Measurements from ENCODE around the gene CSMD2.
A peak's percentile ranks its signal among the peaks of the same experiment; 100 is the strongest.
"Not testable (repeated sequence)": the region's sequence is repeated elsewhere in the genome, so short reads cannot be mapped to it uniquely, and the experiment has no call there.

The CSMD2 gene

GRCh38 chr1:33512226-33513011 is 652.6 kb downstream of the CSMD2 start:
- DNase-seq: no peak

DNA sequence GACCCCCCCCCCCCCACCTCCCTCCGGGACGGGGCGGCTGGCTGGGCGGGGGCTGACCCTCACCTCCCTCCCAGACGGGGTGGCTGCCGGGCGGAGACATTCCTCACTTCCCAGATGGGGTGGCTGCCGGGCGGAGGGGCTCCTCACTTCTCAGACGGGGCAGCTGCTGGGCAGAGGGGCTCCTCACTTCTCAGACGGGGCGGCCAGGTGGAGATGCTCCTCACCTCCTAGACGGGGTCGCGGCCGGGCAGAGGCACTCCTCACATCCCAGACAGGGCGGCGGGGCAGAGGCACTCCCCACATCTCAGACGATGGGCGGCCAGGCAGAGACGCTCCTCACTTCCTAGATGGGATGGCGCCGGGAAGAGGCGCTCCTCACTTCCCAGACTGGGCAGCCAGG is 655.8 kb downstream of the CSMD2 start:
- DNase-seq: not testable (repeated sequence)

DNA sequence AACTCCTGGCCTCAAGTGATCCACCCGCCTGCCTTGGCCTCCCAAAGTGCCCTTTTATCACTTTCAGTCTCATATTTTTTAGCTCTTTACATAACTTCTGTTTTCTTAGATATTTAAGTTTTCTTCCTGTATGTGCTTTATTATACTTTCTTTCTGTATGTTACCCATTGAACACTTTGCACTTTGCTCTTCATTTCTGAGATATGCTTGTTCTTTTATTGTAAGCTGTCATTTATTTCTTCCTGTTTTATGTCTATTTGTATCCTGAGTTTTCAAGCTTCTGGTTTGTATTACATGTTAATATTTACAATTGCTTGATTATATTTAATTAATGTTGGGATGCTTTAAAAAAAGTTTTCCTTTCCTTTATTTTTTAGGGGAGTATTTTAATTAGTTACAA is 656.9 kb downstream of the CSMD2 start:
- DNase-seq: no peak

GRCh38 chr1:33507661-33508060 is 657.4 kb downstream of the CSMD2 start:
- no peak for DNase-seq

DNA sequence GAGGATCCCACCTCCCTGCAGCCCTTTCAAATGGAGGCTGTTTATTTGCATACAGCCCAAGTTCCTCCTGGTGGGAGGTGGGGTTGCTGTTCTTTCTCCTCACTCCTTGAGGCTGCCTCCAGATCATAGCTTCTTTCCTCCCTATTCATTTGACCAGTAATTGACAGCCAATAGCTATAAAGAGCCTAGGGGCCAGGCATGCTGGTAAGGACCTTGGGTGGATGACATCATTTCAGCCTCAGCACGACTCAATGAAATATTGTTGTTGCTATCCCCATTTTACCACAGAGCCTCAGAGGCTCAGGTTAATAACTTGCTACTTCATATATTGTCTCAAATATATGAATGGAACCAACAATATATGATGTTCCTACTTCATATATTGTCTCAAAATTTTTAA is 661.5 kb downstream of the CSMD2 start:
- DNase-seq: no peak

DNA sequence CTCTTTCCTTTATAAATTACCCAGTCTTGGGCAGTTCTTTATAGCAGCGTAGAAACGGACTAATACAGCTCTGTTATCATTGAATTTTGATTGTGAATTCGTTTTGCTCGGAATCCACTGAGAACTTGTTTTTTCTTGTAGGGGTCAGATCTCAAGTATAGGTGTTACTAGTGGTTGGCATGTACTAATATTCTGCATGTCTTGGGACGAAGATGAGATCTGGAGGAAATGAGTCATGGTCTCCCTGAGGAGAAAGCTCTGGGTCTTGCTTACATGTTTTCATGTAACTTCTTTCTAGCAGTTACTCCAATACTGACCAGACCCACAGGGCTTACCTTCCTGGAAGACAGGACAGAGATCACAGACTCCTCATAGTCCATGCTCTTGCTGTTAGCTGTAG is 662.3 kb downstream of the CSMD2 start:
- DNase-seq: no peak

- DNase-seq: no peak
Observed at GRCh38 chr1:33501774-33502173, 663.3 kb downstream of the CSMD2 start.

- no peak for DNase-seq
Observed at GRCh38 chr1:33501309-33501708, 663.7 kb downstream of the CSMD2 start.

DNA sequence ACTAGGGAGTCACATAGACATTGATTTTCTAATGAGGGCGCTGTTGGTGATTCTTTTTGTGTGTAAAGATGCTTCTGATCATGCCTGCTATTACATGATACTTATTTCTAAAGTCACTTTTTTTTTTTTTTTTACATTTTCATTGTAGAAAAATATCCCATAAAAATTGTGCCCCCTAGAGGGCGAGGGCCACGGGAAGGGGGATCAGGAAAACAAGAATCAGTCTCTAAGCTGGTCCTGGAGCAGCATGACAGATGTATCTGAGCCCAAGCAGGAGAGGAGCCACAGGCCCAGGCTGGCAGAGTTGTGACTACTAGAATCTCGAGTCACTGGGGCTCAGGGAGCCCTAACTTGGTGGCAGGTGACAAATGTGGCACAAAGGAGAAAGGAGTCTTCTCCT is 664.5 kb downstream of the CSMD2 start:
- DNase-seq: no peak

GRCh38 chr1:33497410-33497809 is 667.6 kb downstream of the CSMD2 start:
- DNase-seq: no peak

DNA sequence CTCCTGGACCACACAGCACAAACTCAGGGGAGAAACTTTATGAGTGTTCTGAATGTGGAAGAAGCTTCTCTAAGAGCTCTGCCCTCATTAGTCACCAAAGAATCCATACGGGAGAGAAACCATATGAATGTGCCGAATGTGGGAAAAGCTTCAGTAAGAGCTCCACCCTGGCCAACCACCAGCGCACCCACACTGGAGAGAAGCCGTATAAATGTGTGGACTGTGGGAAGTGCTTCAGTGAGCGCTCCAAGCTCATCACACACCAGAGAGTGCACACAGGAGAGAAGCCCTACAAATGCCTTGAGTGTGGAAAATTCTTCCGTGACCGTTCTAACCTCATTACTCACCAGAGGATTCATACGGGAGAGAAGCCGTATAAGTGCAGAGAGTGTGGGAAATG is 670.1 kb downstream of the CSMD2 start:
- DNase-seq: no peak

DNA sequence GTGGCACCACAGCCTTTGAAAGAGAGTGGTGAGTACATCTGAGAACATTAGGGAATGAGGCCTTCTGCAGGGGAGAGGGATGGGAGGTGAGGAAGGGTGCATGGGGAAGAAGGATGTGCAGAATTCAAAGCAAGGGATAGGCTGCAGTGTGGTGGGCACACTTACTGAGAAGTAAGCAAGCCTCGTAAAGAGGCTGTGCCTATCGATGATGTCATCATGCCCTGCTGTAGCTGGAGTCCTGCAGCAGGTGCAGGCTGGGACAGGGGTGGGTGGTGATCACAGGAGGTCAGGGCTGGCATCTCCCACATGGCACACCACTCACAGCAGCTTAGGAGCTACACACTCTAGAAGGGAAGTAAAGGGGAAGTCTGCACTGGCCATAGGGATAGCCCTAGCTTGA is 676.4 kb downstream of the CSMD2 start:
- no peak for DNase-seq

DNA sequence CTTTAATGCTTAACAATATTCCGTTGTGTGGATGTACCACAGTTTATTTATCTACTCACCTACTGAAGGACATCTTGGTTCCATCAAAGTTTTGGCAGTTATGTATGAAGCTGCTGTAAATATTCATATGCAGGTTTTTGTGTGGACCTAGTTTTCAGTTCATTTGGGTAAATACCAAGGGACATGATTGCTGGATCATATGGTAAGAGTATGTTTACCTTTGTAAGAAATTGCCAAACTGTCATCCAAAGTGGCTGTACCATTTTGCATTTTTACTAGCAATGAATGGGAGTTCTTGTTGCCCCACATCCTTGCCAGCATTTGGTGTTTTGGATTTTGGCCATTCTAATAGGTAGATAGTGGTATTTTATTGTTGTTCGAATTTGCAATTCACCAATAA is 682.6 kb downstream of the CSMD2 start:
- DNase-seq: no peak

DNA sequence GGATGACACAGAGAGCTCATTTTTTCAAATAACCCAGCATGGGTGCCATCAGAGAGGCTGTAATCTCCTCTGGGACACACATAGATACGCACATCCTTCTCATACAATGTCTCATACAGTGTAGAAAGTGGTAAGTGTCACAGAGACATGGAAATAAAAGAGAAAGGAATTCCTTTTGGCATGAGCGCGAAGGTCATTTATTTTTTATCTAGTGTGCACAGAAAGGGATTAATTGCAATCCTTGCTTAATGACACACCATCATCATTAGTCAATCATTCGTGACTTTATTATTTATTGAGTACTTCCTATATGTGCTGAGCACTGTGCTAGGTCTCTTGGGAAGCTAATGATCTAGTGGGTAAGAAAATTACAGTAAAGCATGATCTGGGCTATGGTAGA is 687.6 kb downstream of the CSMD2 start:
- DNase-seq: no peak

DNA sequence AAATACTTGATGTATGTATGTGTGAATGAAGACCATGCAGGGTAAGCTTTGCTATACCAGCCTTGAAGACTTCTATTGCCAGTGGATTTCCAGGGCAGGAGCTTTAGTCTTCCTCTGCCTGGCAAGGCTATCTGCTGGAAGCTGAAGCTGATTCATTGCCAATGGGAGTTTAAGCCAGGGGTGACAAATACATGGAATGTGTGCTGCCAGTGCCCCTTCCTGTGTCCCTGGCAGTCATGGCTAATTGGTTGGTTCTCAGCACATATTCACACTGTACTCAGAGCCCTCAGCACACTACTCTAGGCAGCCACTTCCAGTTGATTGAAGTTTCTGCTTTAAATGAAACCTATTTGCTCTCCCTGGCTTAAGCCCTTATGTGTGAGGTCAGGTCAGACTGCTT is 691.1 kb downstream of the CSMD2 start:
- DNase-seq: no peak

GRCh38 chr1:33472269-33472980 is 692.6 kb downstream of the CSMD2 start, which contains the start of gene ZSCAN20:
TSS of gene ZSCAN20 (plus strand) at chr1:33472645. CDS start at chr1:33479289, 6,644 bp downstream.
- peak; percentile 99 for DNase-seq

DNA sequence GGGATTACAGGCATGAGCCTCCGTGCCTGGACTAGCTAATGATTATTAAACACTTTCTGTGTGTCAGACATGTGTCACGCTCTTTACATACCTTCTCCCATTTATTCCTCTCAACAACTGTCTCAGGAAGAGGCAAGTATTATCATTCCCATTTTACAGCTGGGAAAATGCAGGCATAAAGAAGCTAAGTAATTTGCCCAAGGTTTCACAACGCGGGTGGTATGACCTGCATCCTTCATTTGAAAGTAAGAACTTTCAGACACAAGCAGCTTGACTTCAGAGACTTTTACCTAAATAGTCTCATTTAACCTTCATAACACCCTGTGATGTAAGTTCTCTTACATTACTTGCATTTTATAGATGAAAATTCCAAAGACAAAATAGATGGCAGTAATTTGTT is 693.6 kb downstream of the CSMD2 start:
- DNase-seq: no peak

- peak; percentile 91 for DNase-seq
Observed at GRCh38 chr1:33470495-33471012, 694.5 kb downstream of the CSMD2 start.

DNA sequence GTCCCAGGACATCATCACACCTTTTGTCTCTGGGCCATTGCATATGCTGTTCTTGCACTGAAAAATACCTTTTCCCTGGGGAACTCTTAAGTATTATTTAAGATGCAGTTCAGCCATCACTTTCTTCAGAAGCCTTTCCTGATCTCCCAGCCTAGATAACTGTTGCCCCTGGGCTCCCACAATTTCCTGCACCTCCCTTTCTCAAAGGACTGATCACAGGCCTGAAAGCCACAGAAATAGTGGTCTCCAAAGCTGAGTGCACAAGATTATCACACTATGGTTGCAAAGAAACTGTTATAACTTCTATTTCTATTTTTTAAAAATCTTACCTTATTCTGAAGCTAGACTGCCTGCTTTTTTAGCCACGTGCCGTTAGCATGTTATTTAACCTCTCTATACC is 695.3 kb downstream of the CSMD2 start:
- DNase-seq: no peak

GRCh38 chr1:33468967-33469366 is 696.1 kb downstream of the CSMD2 start:
- no peak for DNase-seq

DNA sequence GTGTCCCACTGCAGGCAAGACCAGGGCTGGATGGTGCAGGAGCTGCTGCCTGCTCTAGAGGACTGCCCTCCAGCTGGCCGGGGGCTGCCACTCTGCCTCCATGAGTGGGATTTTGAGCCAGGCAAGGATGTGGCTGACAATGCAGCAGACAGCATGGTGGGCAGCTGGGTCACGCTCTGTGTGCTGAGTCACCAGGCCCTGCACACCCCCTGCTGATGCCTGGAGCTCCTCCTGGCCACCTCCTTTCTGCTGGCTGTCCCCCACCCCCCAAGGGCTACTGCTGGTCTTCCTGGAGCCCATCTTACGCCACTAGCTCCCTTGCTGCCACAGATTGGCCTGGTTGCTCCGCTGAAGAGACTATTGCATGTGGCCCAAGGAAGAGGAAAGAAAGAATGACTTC is 696.5 kb downstream of the CSMD2 start:
- no peak for DNase-seq

DNA sequence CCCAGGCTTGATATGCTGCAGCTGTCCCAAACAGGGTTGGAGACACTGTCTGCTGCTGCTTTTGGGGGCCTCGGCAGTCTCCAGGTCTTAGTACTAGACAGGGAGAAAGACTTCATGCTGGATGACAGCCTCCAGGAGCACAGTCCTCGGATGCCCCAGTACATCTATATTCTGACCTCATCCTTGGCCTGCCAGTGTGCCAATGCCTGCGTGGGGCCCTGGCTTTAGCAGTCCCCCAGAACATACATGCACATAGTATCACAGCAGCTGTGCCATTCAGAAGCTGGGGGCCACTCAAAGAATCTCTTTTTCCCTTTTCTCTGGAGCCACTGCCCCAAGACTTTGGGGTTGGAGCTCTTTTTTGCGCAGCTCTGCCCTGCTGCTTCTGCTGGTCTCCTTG is 697.0 kb downstream of the CSMD2 start:
- no peak for DNase-seq

- no peak for DNase-seq
Observed at GRCh38 chr1:33466159-33466558, 698.9 kb downstream of the CSMD2 start.

DNA sequence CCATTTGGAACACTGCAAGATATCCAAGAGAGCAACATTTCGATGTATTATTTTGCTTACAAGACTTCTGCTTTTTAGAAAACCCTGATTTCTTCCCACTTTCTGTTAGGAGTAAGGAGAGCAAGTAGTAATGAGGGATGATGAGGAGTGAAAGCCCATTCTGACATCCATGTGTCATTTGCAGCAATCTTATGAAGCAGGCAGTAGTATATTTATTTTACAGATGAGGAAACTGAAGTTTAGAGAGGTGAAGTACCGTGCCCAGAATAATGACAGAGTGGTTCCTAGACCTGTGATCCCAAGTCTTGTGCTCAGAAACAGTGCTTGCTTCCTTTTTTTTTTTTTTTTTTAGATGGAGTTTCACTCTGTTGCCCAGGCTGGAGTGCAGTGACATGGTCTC is 699.7 kb downstream of the CSMD2 start:
- no peak for DNase-seq
